Measurements from ENCODE around the gene EXD3. TPM values are rescaled to one million over a fixed set of nuclear protein-coding genes. Genes with fewer than 3 reads are reported as not detected.

The EXD3 gene
- total and polyA plus RNA-seq, 2 of the 4 experiments (the other 2 are of a cell fraction) = 1.1 to 7.4 TPM

GRCh38 chr9:137370865-137371520, 52.0 kb downstream of the EXD3 start:
- Histone ChIP-seq H2BK15ac (ENCODE audit: low read depth, low read length) (no peak overlapping the region), H3K4ac (ENCODE audit: low read depth, low read length) (no peak overlapping the region), H2BK120ac (ENCODE audit: low read depth, low read length) (no peak overlapping the region), H3K23ac (ENCODE audit: low read depth, low read length) (no peak overlapping the region), H2AK9ac (replicated peaks; ENCODE audit: low read depth, low read length, poor library complexity) (peak overlapping the region; percentile 9), H3K56ac (ENCODE audit: extremely low read depth, insufficient read depth, low read length) (no peak overlapping the region), H4K5ac (ENCODE audit: low read depth, low read length) (no peak overlapping the region), H3K4me1 (ENCODE audit: control insufficient read depth, insufficient read depth, low read length) (peaks cover 2% of the 10 kb centered on the region; the same call in 1 of the 2 replicates), H3K4me2 (ENCODE audit: low read depth, low read length) (no peak overlapping the region), H3K9me3 (ENCODE audit: control insufficient read depth, insufficient read depth, low read length) (peaks cover 2% of the 10 kb centered on the region; the same call in 1 of the 2 replicates), H3K27me3 (ENCODE audit: control insufficient read depth, insufficient read depth, low read length) (no peaks in the 10 kb centered on the region), H2AFZ (replicated peaks; ENCODE audit: low read length, poor library complexity) (no peak overlapping the region), H3K18ac (ENCODE audit: low read depth, low read length) (no peak overlapping the region), H3K9ac (ENCODE audit: low read depth, low read length) (no peak overlapping the region), H3K27ac (ENCODE audit: insufficient read depth, low read length) (no peak overlapping the region), H4K8ac (ENCODE audit: low read depth in 2 of 2, low read length in 2 of 2) (no peak overlapping the region), H4K91ac (ENCODE audit: insufficient read depth, low read depth, low read length) (no peak overlapping the region), H2BK20ac (ENCODE audit: low read depth, low read length) (no peak overlapping the region), H2AK5ac (ENCODE audit: low read depth, low read length) (no peak overlapping the region), H4K20me1 (ENCODE audit: insufficient read depth, low read length) (no peaks in the 10 kb centered on the region), H3K4me3 (ENCODE audit: insufficient read depth, low read depth, low read length) (no peak overlapping the region), H2BK5ac (ENCODE audit: low read depth, low read length, poor library complexity, severe bottlenecking) (no peak overlapping the region), H3K36me3 (ENCODE audit: control insufficient read depth, insufficient read depth, low read length) (peaks cover 3% of the 10 kb centered on the region; the same call in 1 of the 2 replicates), H3K14ac (replicated peaks; ENCODE audit: low read depth, low read length) (no peak overlapping the region), H3K79me1 (ENCODE audit: low read depth in 1 of 2, low read length in 2 of 2) (no peaks in the 10 kb centered on the region), H3K9me1 (ENCODE audit: insufficient read depth, low read length) (no peaks in the 10 kb centered on the region)
- in situ Hi-C loops (cut with MboI; ENCODE audit: low sequenced_read_pairs) (no loop called here), dilution Hi-C loops (cut with HindIII; ENCODE audit: low sequenced_read_pairs, unreplicated experiment) (no loop called here), intact Hi-C loops (cut with micrococcal nuclease) (no loop called here)
- ChIA-PET POLR2A (ENCODE audit: unreplicated experiment) (no interaction called here), CTCF (no interaction called here)
- BruUV-seq (replicated peaks) = no TSS peak
- TF ChIP-seq MAZ (IDR thresholded peaks at IDR 0.05; ENCODE audit: borderline replicate concordance, low read depth, low read length) (no peak), USF2 (IDR thresholded peaks at IDR 0.05; ENCODE audit: low read depth, low read length) (no peak), CTCF (conservative IDR thresholded peaks at IDR 0.05; ENCODE audit: low read depth, low read length) (no peak), RCOR1 (IDR thresholded peaks at IDR 0.05; ENCODE audit: insufficient replicate concordance, low read length) (no peak), BHLHE40 (IDR thresholded peaks at IDR 0.05; ENCODE audit: low read depth, low read length) (no peak), NFE2L2 (IDR thresholded peaks at IDR 0.05; ENCODE audit: low read depth, low read length) (no peak), CHD1 (IDR thresholded peaks at IDR 0.05; ENCODE audit: low read depth, low read length) (no peak), CEBPB (IDR thresholded peaks at IDR 0.05; ENCODE audit: low read depth, low read length) (no peak), ELK1 (IDR thresholded peaks at IDR 0.05; ENCODE audit: borderline replicate concordance, low read depth, low read length) (no peak), MAFK (IDR thresholded peaks at IDR 0.05; ENCODE audit: low read depth, low read length) (no peak), SMC3 (IDR thresholded peaks at IDR 0.05; ENCODE audit: low read depth, low read length) (no peak), RFX5 (IDR thresholded peaks at IDR 0.05; ENCODE audit: low read depth, low read length) (no peak), POLR2A (IDR thresholded peaks at IDR 0.05; ENCODE audit: low read depth, low read length) (no peak), FOS (IDR thresholded peaks at IDR 0.05; ENCODE audit: low read depth, low read length) (no peak), MXI1 (IDR thresholded peaks at IDR 0.05; ENCODE audit: borderline replicate concordance, low read depth, low read length) (no peak)
- no peak for DNase-seq
- ATAC-seq (ENCODE audit: low read depth) = no peak; the same call in 1 of the 2 replicates
- WGBS, 2 experiments (ENCODE audit: extremely low coverage in 2 of 2, insufficient read length in 1 of 2) = 73% methylated on average over 33 of the region's 52 CpGs; no CpG with 5 or more reads in 1 of the 2 experiments

Measured in IMR-90 (cell line).